HEK293 (cell line): ENCODE measurements around the gene ACVR2B.

Source experiments
- CTCF ChIP-seq: fragments of 450-650 bp; formaldehyde crosslinking; IDR thresholded peaks from 2 replicates; pipeline ENCODE4 v1.5.1; 2016; ENCODE audit warnings: missing biosample characterization, missing genetic modification characterization
- ELK4 ChIP-seq: IDR thresholded peaks from 2 replicates; pipeline ENCODE4 v1.6.1; 2011; ENCODE audit warnings: mild to moderate bottlenecking, low read depth, low read length, borderline replicate concordance
- KLF7 ChIP-seq: fragments of 450-650 bp; formaldehyde crosslinking; IDR thresholded peaks from 2 replicates; pipeline ENCODE4 v1.5.1; 2016; ENCODE audit warnings: missing biosample characterization, missing genetic modification characterization, borderline replicate concordance
- PATZ1 ChIP-seq: fragments of 450-650 bp; formaldehyde crosslinking; IDR thresholded peaks from 2 replicates; pipeline ENCODE4 v1.5.1; 2016; ENCODE audit warnings: missing biosample characterization, missing genetic modification characterization
- PRDM6 ChIP-seq: fragments of 450-650 bp; formaldehyde crosslinking; IDR thresholded peaks from 2 replicates; pipeline ENCODE4 v1.5.1; 2017; ENCODE audit warnings: missing biosample characterization, missing genetic modification characterization
- ZBTB49 ChIP-seq: fragments of 450-650 bp; formaldehyde crosslinking; IDR thresholded peaks from 2 replicates; pipeline ENCODE4 v1.5.1; 2016; ENCODE audit warnings: missing biosample characterization, missing genetic modification characterization, low read depth
- ZNF19 ChIP-seq: fragments of 450-650 bp; formaldehyde crosslinking; IDR thresholded peaks from 2 replicates; pipeline ENCODE4; 2016; ENCODE audit warnings: missing biosample characterization, missing genetic modification characterization, low read depth
- ZNF211 ChIP-seq: fragments of 450-650 bp; formaldehyde crosslinking; IDR thresholded peaks from 2 replicates; pipeline ENCODE4 v1.5.1; 2016; ENCODE audit warnings: low read depth, missing biosample characterization, missing genetic modification characterization
- ZNF274 ChIP-seq, 2 experiments: fragments of 200-500 bp in 1 of 2; fragments of 450-650 bp in 1 of 2; sonication (Bioruptor generic) in 1 of 2; formaldehyde crosslinking in 1 of 2; IDR thresholded peaks; 2 replicates each; pipeline versions ENCODE4 v1.5.1 to v1.6.1; 2014 to 2016; ENCODE audit warnings: borderline replicate concordance in 1 of 2, inconsistent platforms in 1 of 2, low read length in 1 of 2, missing biosample characterization in 1 of 2, missing genetic modification characterization in 1 of 2
- ZNF530 ChIP-seq: fragments of 450-650 bp; formaldehyde crosslinking; IDR thresholded peaks from 2 replicates; pipeline ENCODE4 v1.5.1; 2016; ENCODE audit warnings: low read depth, missing biosample characterization, missing genetic modification characterization
- ZNF707 ChIP-seq: fragments of 450-650 bp; formaldehyde crosslinking; IDR thresholded peaks from 2 replicates; pipeline ENCODE4 v1.5.1; 2016; ENCODE audit warnings: missing biosample characterization, missing genetic modification characterization

GRCh38 chr3:38450853-38451252, 2.8 kb upstream of the ACVR2B start:
- no peak for TF ChIP-seq ZBTB49 (tag by site-specific recombination)
- no peak for TF ChIP-seq CTCF (tag by site-specific recombination)
- TF ChIP-seq ZNF707 (tag by site-specific recombination) = no peak
- TF ChIP-seq ZNF19 (tag by site-specific recombination) = no peak
- TF ChIP-seq PATZ1 (tag by site-specific recombination) = no peak
- no peak for TF ChIP-seq PRDM6 (tag by site-specific recombination)
- no peak for TF ChIP-seq ZNF274 (IDR thresholded peaks at IDR 0.05; ENCODE audit: low read length)
- TF ChIP-seq ZNF274 (tag by site-specific recombination; IDR thresholded peaks at IDR 0.05; ENCODE audit: borderline replicate concordance) = no peak
- no peak for TF ChIP-seq ZNF530 (tag by site-specific recombination)
- TF ChIP-seq KLF7 (tag by site-specific recombination) = no peak
- TF ChIP-seq ELK4 = no peak
- no peak for TF ChIP-seq ZNF211 (tag by site-specific recombination)
